Thyroid gland (tissue), 4 donors: ENCODE measurements around the gene CLOCK.

Experiments
- CTCF ChIP-seq, 6 experiments: fragments of 200-600 bp in 3 of 6; fragments of 450-650 bp in 3 of 6; sonication (generic) in 3 of 6; IDR thresholded peaks; one replicate each; pipeline ENCODE4 v1.5.1; 2016 to 2019; ENCODE audit warnings: antibody characterized with exemption in 6 of 6, mild to moderate bottlenecking in 2 of 6, inconsistent platforms in 1 of 6, moderate library complexity in 1 of 6
- POLR2A ChIP-seq, 2 donors: fragments of 450-650 bp; IDR thresholded peaks; one replicate each; pipeline ENCODE4 v1.6.1; 2017; ENCODE audit warnings: antibody characterized with exemption in 2 of 2, mild to moderate bottlenecking in 2 of 2, moderate library complexity in 1 of 2

- TF ChIP-seq POLR2A (IDR thresholded peaks at IDR 0.05) (no peak), CTCF (IDR thresholded peaks at IDR 0.05) (no peak)
Observed at GRCh38 chr4:55512922-55513571, 33.7 kb downstream of the CLOCK start.
